ENCODE measurements around the gene BIRC3. TPM values are rescaled to one million over a fixed set of nuclear protein-coding genes. Genes with fewer than 3 reads are reported as not detected.

BIRC3 gene
- total RNA-seq (ENCODE audit: unreplicated experiment), result not detected
- long read RNA-seq, result 0 reads

- peak within 1 kb of the TSS; percentile 92 for H3K4me3 Mint-ChIP-seq (ENCODE audit: unreplicated experiment)
- DNase-seq, result peak; percentile 48
- peaks cover 4% of the 10 kb centered on the region for H3K9me3 Mint-ChIP-seq (ENCODE audit: unreplicated experiment)
- H3K4me1 Mint-ChIP-seq (ENCODE audit: low read depth, unreplicated experiment), result peaks cover 6% of the 10 kb centered on the region
- H3K36me3 Mint-ChIP-seq (ENCODE audit: unreplicated experiment), result no peaks in the 10 kb centered on the region
- peaks cover 2% of the 10 kb centered on the region for H3K27me3 Mint-ChIP-seq (ENCODE audit: unreplicated experiment)
- no peak for TF ChIP-seq CTCF (IDR thresholded peaks at IDR 0.05; ENCODE audit: partially characterized antibody, unreplicated experiment)
- peak within 1 kb of the TSS; percentile 28 for H3K27ac Mint-ChIP-seq (ENCODE audit: unreplicated experiment)
Measured at GRCh38 chr11:102317099-102317767, at the start of gene BIRC3. TSS of gene BIRC3 (plus strand) at chr11:102317484. CDS start at chr11:102324510, 7,026 bp downstream.

- no peak for TF ChIP-seq CTCF (IDR thresholded peaks at IDR 0.05; ENCODE audit: partially characterized antibody, unreplicated experiment)
- Mint-ChIP-seq H3K4me3 (ENCODE audit: unreplicated experiment) (peak overlapping the region; percentile 80), H3K4me1 (ENCODE audit: low read depth, unreplicated experiment) (no peaks in the 10 kb centered on the region), H3K9me3 (ENCODE audit: unreplicated experiment) (peaks cover 2% of the 10 kb centered on the region), H3K36me3 (ENCODE audit: unreplicated experiment) (no peaks in the 10 kb centered on the region), H3K27ac (ENCODE audit: unreplicated experiment) (no peak overlapping the region), H3K27me3 (ENCODE audit: unreplicated experiment) (no peaks in the 10 kb centered on the region)
- DNase-seq, result no peak
Measured at GRCh38 chr11:102267609-102268008, 49.7 kb upstream of the BIRC3 start.

GRCh38 chr11:102268083-102268984, 49.0 kb upstream of the BIRC3 start:
- Mint-ChIP-seq H3K9me3 (ENCODE audit: unreplicated experiment) (peaks cover 2% of the 10 kb centered on the region), H3K4me1 (ENCODE audit: low read depth, unreplicated experiment) (no peaks in the 10 kb centered on the region), H3K36me3 (ENCODE audit: unreplicated experiment) (no peaks in the 10 kb centered on the region), H3K27ac (ENCODE audit: unreplicated experiment) (no peak overlapping the region), H3K4me3 (ENCODE audit: unreplicated experiment) (peak overlapping the region; percentile 80), H3K27me3 (ENCODE audit: unreplicated experiment) (no peaks in the 10 kb centered on the region)
- TF ChIP-seq CTCF (IDR thresholded peaks at IDR 0.05; ENCODE audit: partially characterized antibody, unreplicated experiment), result no peak
- peak; percentile 60 for DNase-seq

- TF ChIP-seq CTCF (IDR thresholded peaks at IDR 0.05; ENCODE audit: partially characterized antibody, unreplicated experiment), result no peak
- Mint-ChIP-seq H3K9me3 (ENCODE audit: unreplicated experiment) (peaks cover 2% of the 10 kb centered on the region), H3K27ac (ENCODE audit: unreplicated experiment) (no peak overlapping the region), H3K36me3 (ENCODE audit: unreplicated experiment) (no peaks in the 10 kb centered on the region), H3K4me3 (ENCODE audit: unreplicated experiment) (peak overlapping the region; percentile 71), H3K4me1 (ENCODE audit: low read depth, unreplicated experiment) (no peaks in the 10 kb centered on the region), H3K27me3 (ENCODE audit: unreplicated experiment) (no peaks in the 10 kb centered on the region)
- DNase-seq, result no peak
Measured at GRCh38 chr11:102268985-102269470, 48.3 kb upstream of the BIRC3 start.

Measured in glutamatergic neuron (in vitro differentiated cells).